GM19193 (cell line): Measurements from ENCODE around the gene SARM1.

Experiments used
- POLR2A ChIP-seq: IDR thresholded peaks from 4 replicates; pipeline ENCODE4 v1.6.1; 2011; ENCODE audit not compliant: insufficient read depth, insufficient read length; ENCODE audit errors: extremely low read depth

SARM1 gene

DNA sequence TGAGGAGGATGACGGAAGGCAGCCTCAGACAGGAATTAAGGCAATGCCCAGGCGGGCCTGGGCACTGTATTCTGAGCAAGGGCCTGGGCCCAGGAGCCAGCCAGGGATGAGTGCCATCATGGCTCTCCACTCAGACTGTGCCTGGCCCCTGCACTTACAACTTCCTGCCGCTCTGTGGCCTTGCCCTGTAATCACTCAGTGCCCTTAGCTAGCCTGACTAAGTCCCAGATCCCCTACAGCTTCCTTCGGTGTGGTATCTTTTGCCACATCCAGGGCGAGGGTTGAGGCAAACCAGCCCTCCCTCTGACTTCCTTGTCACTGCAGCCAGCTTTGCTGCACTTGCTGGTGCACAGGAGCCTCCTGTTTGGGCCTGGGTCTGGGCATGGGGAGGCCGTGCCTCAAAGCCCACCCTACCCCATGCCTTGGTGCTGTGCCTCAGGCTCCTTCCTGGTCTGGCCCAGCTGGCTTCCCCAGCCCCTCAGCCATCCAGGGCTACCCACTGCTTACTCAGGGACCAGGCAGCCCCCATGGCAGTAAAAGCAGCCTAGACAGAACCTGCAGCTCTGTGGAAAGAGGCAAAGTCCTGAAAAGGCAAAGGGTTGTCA lies 25.2 kb downstream of the SARM1 start:
- no peak for TF ChIP-seq POLR2A

DNA sequence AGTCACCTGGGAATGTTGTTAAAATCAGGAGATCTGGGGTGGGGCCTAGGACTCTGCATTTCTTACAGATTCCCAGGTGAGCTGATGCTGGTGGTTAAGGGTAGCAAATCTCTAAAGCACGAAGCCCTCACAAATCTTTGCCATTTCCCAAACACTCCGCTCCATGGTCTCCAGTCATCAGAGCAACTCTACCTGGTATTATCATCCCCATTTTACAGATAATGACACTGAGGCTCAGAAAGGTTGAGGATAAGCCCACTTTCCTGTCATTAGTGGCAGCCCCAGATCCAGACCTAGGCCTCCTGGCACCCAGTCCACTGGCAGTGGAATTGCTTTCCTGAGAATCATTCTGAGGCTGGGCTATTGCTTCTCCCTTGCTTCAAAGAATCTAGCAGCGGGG lies 25.8 kb downstream of the SARM1 start:
- TF ChIP-seq POLR2A: no peak

DNA sequence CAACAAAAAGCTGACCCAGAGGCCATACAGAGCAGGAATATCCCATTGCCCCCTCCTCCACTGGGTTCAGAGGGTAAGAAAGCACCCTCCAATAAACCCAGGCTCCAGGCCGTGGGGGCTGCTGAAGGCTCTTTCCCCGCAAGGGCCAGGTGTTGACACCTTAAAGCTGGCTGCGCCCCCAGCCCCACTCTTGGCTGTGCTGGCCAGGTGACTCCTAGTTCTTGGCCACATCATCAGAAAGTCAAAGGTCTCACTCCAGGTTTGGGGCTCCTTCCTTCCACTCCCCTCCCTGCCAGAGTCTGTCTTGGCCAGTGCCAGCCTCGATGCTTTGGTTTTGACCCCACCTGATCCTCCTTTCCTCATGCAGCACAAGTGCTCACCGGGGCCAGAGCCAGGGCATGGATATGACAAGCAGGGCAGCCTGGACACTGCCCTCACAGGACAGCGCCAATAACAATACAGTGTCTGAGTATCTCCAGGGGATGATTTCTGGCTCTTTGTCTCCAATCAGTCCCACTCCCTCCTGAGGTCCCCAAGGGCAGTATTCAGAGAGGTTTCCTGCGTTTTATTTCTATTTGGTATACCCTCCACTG lies 26.3 kb downstream of the SARM1 start:
- TF ChIP-seq POLR2A: no peak

- no peak for TF ChIP-seq POLR2A
Measured at GRCh38 chr17:28398280-28398981, 26.9 kb downstream of the SARM1 start.

DNA sequence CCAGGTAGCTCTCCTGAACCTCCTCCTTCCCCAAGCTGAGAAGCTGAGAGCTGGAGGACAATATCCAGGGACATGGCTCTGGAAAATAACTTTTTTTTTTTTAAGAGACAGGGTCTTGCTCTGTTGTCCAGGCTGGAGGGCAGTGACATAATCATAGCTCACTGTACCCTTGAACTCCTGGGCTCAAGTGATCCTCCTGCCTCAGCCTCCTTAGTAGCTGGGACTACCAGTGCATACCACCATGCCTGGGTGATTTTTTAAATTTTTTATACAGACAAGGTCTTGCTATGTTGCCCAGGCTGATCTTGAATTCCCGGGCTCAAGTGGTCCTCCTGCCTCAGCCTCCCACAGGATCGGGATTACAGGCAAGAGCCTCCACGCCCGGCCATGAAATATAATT lies 28.3 kb downstream of the SARM1 start:
- no peak for TF ChIP-seq POLR2A

DNA sequence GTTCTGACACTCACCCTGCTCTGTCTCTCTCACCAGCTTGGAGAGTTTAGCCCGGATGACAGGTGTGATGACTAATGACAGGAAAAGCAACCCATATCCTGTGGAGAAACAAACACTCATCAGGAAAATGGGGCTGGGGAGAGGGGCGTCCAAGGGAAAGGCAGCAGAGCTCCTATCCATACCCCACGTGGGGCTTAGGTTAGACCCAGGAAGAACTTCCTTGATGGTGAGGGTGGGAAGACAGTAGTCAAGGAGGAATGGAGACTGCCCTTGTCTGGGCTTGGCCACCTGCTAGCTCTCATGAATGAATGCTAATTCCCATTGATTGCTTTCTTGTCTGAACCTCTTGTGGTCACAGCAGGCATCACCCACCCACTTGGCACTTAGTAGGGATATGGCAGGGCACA lies 30.7 kb downstream of the SARM1 start:
- no peak for TF ChIP-seq POLR2A

- no peak for TF ChIP-seq POLR2A
Measured at GRCh38 chr17:28402844-28403243, 31.4 kb downstream of the SARM1 start.

GRCh38 chr17:28404007-28404406 lies 32.5 kb downstream of the SARM1 start:
- TF ChIP-seq POLR2A: no peak

GRCh38 chr17:28404461-28404811 lies 32.9 kb downstream of the SARM1 start:
- TF ChIP-seq POLR2A: no peak

GRCh38 chr17:28404812-28405570 lies 33.5 kb downstream of the SARM1 start:
- TF ChIP-seq POLR2A: no peak

- TF ChIP-seq POLR2A: peak; percentile 43
Measured at GRCh38 chr17:28405632-28406472, 34.4 kb downstream of the SARM1 start, which contains the start of gene SLC46A1. TSS of gene SLC46A1 (minus strand) at chr17:28406212. CDS start at chr17:28406114, 98 bp downstream.

- TF ChIP-seq POLR2A: no peak
Measured at GRCh38 chr17:28406473-28406814, 35.0 kb downstream of the SARM1 start.

DNA sequence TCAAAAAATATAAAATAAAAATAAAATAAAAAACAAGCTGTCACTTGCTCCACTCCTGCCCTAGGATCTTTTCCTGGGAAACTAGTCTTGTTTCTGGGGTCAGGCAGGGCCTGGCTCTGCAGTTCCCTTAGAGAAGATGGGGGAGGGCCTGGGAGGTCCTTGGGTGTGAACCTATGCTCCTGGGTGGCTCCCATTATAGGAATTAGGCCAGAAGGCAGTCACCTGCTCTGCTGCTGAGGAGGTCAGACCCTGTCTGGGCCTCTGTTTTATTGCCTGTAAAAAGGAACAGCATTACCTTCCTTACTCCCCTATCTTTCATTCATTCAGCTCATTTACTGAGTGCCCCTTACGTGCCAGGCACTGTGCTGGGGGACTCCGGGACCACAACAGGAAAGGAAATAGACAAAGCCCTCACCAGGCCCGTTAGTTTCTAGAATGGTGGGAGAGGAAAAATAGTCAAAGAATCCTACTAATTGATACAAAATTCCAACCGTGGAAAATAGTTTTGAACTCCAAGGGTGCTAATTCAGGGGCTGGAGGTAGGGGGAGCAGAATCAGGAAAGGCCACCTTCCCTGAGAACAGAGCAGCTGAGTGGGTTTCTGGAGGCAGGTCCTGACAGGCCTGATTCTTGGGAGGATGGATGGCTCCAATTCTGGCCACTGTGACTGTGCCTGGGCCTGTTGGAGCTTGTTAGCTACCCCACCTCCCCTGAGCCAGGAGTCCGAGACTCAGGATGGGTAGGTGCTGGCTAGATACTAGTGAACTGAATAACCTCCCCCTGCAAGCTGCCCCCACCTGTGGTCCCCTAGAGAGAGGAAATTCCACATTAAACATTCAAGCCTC lies 35.9 kb downstream of the SARM1 start:
- TF ChIP-seq POLR2A: no peak

- no peak for TF ChIP-seq POLR2A
Measured at GRCh38 chr17:28407974-28408306, 36.4 kb downstream of the SARM1 start.

DNA sequence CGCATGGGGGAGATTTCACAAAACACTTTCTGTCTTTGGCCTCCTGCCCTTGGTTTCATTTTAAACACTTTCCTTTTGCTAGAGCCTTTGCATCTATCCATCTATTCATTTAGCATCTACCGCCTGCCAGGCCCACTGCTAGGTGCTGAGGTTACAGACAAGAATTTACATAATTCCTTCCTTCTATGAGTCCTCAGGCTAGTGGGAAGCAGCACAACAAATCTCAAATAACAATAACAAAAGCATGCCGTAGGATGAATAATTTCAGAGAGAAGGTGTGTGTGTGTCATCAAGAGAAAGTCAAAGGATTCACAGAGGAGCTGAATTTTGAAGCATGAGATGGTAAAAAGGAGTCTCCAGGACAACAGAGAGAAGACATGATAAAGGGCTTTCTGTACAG lies 40.6 kb downstream of the SARM1 start:
- TF ChIP-seq POLR2A: no peak

DNA sequence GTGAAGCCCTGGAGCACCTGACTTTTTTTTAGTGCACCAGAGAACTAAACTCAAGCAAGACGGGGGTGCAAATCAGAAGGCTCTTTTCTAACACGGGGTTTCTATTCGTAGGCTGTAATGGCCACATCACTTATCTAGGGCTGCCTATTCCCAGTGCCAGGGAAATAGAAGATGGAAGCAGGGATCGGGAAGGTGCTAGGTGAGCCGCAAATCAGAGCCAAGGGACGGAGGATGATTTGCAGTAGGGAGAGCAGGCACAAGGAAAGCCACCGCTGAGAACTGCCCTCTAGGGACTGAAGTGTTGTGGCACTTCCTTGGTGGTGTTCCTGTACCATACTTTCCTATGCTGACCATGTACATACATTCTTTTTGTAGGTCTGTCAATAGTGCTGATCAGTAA lies 42.3 kb downstream of the SARM1 start:
- TF ChIP-seq POLR2A: no peak
